T-helper 2 cell treated with Interferon-gamma antibody and Interleukin-4, amounts not matched to agents 100 ng/mL and 5 ng/mL, for 36 hours (primary cell): Measurements from ENCODE around the gene PAIP1. TPM values are rescaled to one million over a fixed set of nuclear protein-coding genes. Genes with fewer than 3 reads are reported as not detected.
"Not testable (repeated sequence)": the region's sequence is repeated elsewhere in the genome, so short reads cannot be mapped to it uniquely, and the experiment has no call there.

Experiments
- intact Hi-C: fragments of 100-400 bp; cut with micrococcal nuclease; formaldehyde crosslinking; loops from one replicate; pipeline ENCODE4 v1.15.1; 2023
- total RNA-seq: library from RNA; stranded (reverse); gene quantifications from 2 replicates; pipeline ENCODE4 v1.2.3, GENCODE V29; 2022

The PAIP1 gene
- 37.1 and 41.3 TPM in 2 replicates for total RNA-seq

DNA sequence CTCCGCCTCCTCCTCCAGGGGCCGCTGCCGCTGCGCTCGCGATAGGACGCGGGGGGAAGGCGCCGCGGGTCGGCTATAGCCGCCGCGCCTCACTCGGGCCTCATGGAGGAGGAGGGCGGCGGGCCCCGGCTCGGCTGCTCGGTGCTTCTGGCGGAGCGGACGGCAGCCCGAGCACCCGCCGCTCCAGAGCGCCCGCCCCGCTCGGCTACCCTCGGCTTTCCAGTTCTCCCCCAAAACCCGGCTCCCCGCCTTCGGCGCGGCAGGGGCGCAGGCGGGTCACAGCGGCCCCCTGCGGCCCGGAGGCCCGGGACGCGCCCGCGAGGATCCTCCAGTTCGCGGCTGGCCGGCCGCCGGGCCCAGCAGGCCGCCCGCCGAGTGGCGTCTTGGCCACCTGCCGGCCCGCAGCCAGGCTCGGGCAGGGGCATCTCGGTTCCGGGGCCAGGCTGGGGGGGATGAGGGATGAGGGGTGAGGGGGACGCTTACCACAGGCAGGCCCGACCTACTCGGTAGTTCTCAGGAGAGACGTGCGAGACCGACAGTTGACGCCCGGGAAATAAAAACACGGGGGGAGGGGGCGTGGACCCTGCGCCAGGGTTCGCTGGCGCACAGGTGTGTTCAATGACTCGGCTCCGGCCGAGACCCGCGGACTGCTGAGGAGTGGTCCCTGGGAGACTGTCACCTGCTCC, at the start of gene PAIP1:
Gene PAIP1, minus strand, starts transcription at position 221 of the 686 bp plus-strand sequence. CDS start 231 bp downstream, outside the sequence.
- intact Hi-C loops: loop anchor here (1.0 to 5.0 kb wide), 12 partner anchors 24 to 1653 kb away; partner anchors contain the start of genes C5orf34, HMGCS1, MRPS30 and NIM1K

- intact Hi-C loops: loop anchor here (10.0 kb wide), 2 partner anchors 612 to 1702 kb away; partner anchors contain the start of gene RIMOC1
Measured at GRCh38 chr5:43606351-43606750, 49.5 kb upstream of the PAIP1 start.

DNA sequence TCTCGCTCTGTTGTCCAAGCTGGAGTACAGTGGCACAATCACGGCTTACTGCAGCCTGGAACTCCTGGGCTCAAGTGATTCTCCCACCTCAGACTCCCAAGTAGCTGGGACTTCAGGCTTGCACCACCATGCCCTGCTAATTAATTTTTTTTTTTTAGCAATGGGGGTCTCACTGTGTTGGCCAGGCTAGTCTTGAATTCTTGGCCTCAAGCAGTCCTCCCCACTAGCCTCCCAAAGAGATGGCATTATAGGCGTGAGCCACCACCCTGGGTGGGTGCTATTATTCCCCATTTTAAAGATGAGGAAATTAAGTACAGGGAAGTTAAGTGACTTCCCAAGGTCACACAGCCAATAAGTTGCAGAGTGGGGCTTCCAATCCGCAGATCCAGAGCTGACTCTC, 47.8 kb upstream of the PAIP1 start:
- intact Hi-C loops: loop anchor here (2.0 to 10.0 kb wide), 4 partner anchors 208 to 1700 kb away; partner anchors contain the start of genes RIMOC1 and ZNF131

GRCh38 chr5:43603344-43604217, 46.7 kb upstream of the PAIP1 start:
- intact Hi-C loops: loop anchor here (1.0 to 10.0 kb wide), 10 partner anchors 27 to 1699 kb away; partner anchors contain the start of genes HMGCS1, MRPS30, RIMOC1 and ZNF131

DNA sequence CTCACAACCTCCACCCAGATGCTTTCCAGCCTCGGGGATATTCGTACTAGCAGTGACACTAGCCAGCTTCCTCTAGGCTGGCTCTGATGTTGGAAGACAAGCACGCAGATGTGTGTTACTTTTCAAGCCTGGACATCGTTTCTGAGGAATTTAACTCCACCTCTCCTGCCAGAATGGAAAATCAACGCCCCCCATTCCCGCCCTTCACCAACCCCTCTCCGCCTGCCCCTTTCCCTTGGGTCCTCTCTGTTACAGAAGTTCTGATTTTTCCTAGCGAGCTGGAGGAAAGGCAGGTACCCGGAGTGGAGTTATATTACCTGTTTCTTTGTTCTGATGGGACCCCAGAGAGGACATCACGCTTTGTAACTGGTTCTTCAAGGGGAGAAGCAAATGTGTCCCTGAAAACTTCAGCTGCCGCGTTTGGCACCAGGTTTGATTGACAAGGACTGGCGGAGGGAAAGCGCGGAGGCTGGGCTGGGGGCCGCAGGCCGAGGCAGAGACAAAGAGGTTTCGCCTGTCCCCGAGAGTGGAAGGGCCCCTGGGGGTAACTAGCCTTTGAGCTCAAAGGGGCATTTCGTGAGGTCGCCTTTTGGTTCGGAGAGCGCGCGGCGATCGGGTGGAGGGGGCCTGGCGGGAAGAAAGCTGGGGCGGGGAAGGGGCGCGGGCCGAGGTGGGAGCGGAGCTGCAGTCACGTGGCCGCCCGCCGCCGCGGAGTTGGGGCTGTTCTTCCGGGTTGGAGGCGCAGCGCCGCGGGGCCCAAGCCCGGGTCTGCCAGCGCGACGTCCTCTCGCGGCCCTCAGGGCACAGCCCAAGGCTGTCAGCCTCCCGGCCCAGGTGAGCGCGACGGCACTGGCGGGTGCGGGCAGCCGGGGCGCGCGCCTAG, 45.8 kb upstream of the PAIP1 start, which contains the start of gene NNT:
Gene NNT, plus strand, starts transcription at position 720 of the 883 bp plus-strand sequence. CDS start 6,016 bp downstream, outside the sequence.
- intact Hi-C loops: loop anchor here (1.0 to 10.0 kb wide), 10 partner anchors 28 to 1698 kb away; partner anchors contain the start of genes C5orf34, HMGCS1, MRPS30 and RIMOC1

DNA sequence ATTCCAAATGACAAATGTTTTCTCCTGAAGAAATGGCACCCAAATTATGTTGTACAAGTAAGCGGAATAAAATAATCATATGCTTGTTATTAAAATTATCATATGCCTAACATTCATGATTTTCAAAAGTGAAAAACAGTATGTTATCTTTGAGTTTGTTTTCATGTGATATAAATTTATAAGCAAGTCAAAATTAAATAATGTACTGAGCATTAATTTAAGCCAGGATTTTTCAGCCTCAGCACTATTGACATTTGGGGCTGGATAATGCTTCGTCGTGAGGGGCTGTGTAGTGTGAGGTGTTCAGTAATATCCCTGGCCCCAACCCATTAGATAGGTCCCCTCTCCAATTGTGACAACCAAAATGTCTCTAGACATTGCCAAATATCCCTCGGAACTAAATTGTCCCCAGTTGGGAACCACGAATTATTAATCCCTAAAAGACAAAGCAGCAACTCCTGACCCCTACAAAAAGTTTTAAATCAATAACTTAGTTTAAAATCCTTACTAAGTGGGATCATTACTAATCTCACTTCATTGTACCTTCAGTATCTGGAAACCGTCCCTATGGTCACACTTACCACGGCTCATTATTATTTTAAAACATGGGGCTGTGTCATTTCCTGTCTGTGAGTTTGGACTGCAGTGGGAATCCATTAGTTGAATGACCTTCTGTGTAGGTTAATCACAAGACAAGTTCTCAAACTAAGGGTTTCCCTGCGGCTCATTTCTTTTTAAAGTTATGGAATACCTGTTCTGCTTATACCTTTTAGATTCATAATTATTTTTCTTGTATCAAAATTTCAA, 44.8 kb upstream of the PAIP1 start:
- intact Hi-C loops: loop anchor here (1.0 to 10.0 kb wide), 7 partner anchors 29 to 1697 kb away; partner anchors contain the start of genes C5orf34, MRPS30, RIMOC1 and ZNF131

GRCh38 chr5:43598927-43599326, 42.0 kb upstream of the PAIP1 start:
- intact Hi-C loops: not testable (repeated sequence)

- intact Hi-C loops: no loop called here
Measured at GRCh38 chr5:43592363-43592762, 35.5 kb upstream of the PAIP1 start.

- intact Hi-C loops: no loop called here
Measured at GRCh38 chr5:43590700-43591099, 33.8 kb upstream of the PAIP1 start.

GRCh38 chr5:43589310-43589709, 32.4 kb upstream of the PAIP1 start:
- intact Hi-C loops: no loop called here

DNA sequence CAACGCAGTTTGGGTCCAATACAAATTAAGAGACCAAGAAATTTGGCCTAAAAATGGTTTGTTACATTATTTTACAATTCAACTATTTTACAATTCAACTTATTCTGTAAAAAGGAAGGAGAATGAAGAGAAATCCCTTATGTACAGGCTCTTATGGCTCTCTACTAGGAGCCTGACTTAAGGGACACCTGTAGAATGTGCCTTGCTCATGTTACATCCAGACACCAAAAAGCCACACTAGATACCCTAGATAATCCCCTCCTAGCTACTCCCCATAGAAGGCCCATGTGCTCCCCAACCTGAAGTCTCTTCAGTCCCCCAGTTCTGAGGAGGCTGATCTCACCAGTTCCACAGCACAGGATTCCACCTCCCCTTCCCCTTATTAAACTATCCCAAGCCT, 32.0 kb upstream of the PAIP1 start:
- intact Hi-C loops: no loop called here

GRCh38 chr5:43584166-43584699, 27.4 kb upstream of the PAIP1 start:
- intact Hi-C loops: no loop called here

- intact Hi-C loops: no loop called here
Measured at GRCh38 chr5:43583724-43584123, 26.8 kb upstream of the PAIP1 start.

DNA sequence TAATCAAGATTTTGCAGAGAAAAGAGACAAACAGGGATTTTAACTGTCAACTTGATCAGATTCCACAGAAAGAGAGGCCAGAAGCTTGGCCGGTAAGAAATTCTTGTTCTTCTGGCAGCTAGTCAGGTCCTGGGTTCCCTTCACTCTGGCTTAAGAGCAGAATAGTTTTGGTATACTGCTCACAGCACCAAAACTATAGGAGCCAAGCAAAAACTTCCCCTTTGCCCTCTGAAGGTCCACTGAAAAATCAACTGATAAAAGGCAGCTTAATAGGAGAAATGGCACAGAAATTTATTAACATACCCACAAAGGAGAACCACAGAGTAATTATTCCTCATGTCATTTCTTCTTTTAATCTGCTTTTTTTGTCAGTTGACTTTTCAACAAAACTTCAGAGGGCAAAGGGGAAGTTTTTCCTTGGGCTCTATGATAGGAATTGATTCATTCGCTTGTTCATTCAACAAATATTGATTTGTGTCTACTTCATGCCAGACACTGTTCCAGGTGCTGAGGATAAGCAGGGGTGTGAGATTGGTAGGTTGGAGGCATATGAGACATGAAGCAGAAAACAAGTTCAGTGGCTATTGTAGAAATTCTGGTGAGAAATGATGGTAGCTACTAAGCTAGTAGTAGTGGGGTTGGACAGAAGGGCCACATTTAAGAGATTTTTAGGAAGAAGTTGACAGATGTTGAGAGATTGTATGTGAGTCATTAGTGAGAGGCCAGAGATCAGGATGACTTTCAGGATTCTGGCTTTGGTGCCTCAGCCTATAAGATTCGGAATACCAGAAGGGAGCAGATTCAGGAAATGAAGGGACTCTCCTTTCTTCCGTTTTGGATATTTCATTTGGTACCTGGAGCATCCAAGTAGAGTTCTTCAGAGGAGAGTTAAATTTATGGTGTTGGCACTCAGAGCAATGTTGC, 25.5 kb upstream of the PAIP1 start:
- intact Hi-C loops: no loop called here

- intact Hi-C loops: no loop called here
Measured at GRCh38 chr5:43581398-43581797, 24.5 kb upstream of the PAIP1 start.

- intact Hi-C loops: not testable (repeated sequence)
Measured at GRCh38 chr5:43580402-43581210, 23.7 kb upstream of the PAIP1 start.

GRCh38 chr5:43573058-43573457, 16.2 kb upstream of the PAIP1 start:
- intact Hi-C loops: no loop called here

GRCh38 chr5:43572357-43572756, 15.5 kb upstream of the PAIP1 start:
- intact Hi-C loops: no loop called here
